Spleen (tissue), 11 donors: ENCODE data around the gene ERV3-1. TPM values are rescaled to one million over a fixed set of nuclear protein-coding genes. Genes with fewer than 3 reads are reported as not detected.
A peak's percentile ranks its signal among the peaks of the same experiment; 100 is the strongest.

ENCODE experiments used
- DNase-seq: peaks from one replicate; pipeline ENCODE4 v3.0.0-alpha.2; 2020
- H3K27ac ChIP-seq, 8 donors: fragments of 200-600 bp; sonication (generic) in 7 of 8; 1 replicate in 4 of 8; 2 replicates in 4 of 8; pipeline versions ENCODE4 v1.5.0 to v1.8.0; 2016 to 2021; ENCODE audit warnings: inconsistent platforms in 4 of 8, mild to moderate bottlenecking in 4 of 8, moderate library complexity in 1 of 8
- H3K27me3 ChIP-seq, 7 donors: fragments of 200-600 bp; sonication (generic) in 6 of 7; replicated peaks in 1 of 7; 1 replicate in 4 of 7; 2 replicates in 3 of 7; pipeline versions ENCODE4 v1.5.0 to v1.8.0; 2016 to 2021; ENCODE audit warnings: inconsistent platforms in 3 of 7, mild to moderate bottlenecking in 1 of 7
- H3K36me3 ChIP-seq, 6 donors: fragments of 200-600 bp; sonication (generic) in 5 of 6; 1 replicate in 4 of 6; 2 replicates in 2 of 6; pipeline versions ENCODE4 v1.5.0 to v1.8.0; 2016 to 2021; ENCODE audit warnings: inconsistent platforms in 2 of 6
- H3K4me1 ChIP-seq, 6 donors: fragments of 200-600 bp; sonication (generic) in 5 of 6; 1 replicate in 3 of 6; 2 replicates in 3 of 6; pipeline versions ENCODE4 v1.5.0 to v1.8.0; 2016 to 2021; ENCODE audit warnings: inconsistent platforms in 3 of 6
- H3K4me3 ChIP-seq, 8 donors: fragments of 200-600 bp; sonication (generic) in 7 of 8; 1 replicate in 4 of 8; 2 replicates in 4 of 8; pipeline versions ENCODE4 v1.5.0 to v1.8.0; 2016 to 2021; ENCODE audit warnings: inconsistent platforms in 4 of 8, mild to moderate bottlenecking in 4 of 8, moderate library complexity in 2 of 8
- H3K9me3 ChIP-seq, 8 donors: fragments of 200-600 bp; sonication (generic) in 7 of 8; 1 replicate in 4 of 8; 2 replicates in 4 of 8; pipeline versions ENCODE4 v1.5.0 to v1.8.0; 2016 to 2021; ENCODE audit warnings: inconsistent platforms in 4 of 8
- POLR2A ChIP-seq, 3 donors: fragments of 450-650 bp; IDR thresholded peaks; one replicate each; pipeline ENCODE4 v1.5.1; 2017; ENCODE audit warnings: antibody characterized with exemption in 3 of 3, mild to moderate bottlenecking in 1 of 3
- POLR2AphosphoS5 ChIP-seq, 3 donors: sonication (generic); formaldehyde crosslinking; IDR thresholded peaks; one replicate each; pipeline ENCODE4 v1.5.1; 2017; ENCODE audit warnings: antibody characterized with exemption in 3 of 3
- WGBS, 5 donors: extraction: QIAGEN DNeasy Blood & Tissue Kit in 3 of 5; methylation state at CpG; one replicate each; pipeline versions ENCODE4 v1.1.5 to v1.1.7; 2013 to 2018; 5-methylcytosine and 5-hydroxymethylcytosine counted together
- intact Hi-C: fragments of 100-400 bp; cut with DNase I; formaldehyde crosslinking; loops from one replicate; pipeline ENCODE4 v1.15.0; 2023; ENCODE audit warnings: low total_unique reads
- polyA plus RNA-seq, 3 donors: library from polyadenylated mRNA; stranded (reverse); fragments of 200-250 nt; gene quantifications; one replicate each; pipeline ENCODE4 v1.2.1, GENCODE V29; 2013
- total RNA-seq, 7 donors: library from RNA; depleted of rRNA in 3 of 7; stranded (reverse); fragments of >200 nt in 3 of 7; fragmentation: NEBNext Ultra II Directional in 4 of 7; extraction: Animal tissue kit (Norgen Biotek cat#: 25700) in 4 of 7; gene quantifications; one replicate each; pipeline versions ENCODE4 v1.1.0 to v1.2.1, GENCODE V29; 2016 to 2021
- TF ChIP-seq, protein P1 (sequence below), 11 experiments: fragments of 200-600 bp in 7 of 11; fragments of 450-650 bp in 4 of 11; sonication (generic) in 4 of 11; IDR thresholded peaks in 8 of 11; conservative IDR thresholded peaks in 3 of 11; 1 replicate in 7 of 11; 2 replicates in 4 of 11; pipeline versions ENCODE4 v1.4.0 to v1.8.0; 2016 to 2021; ENCODE audit warnings: antibody characterized with exemption in 11 of 11, inconsistent platforms in 4 of 11, mild to moderate bottlenecking in 1 of 11
- donor health status: healthy with polysubstance abuse.
- donor health status: DM: no; HTN: no; CAD: no; lungs with moderate emphysema.
- donor health status: DM: no; HTN: no; CAD: no.
- donor health status: Bipolar disorder and iron deficiency.
- donor health status: healthy.
- donor health status: DM: no; HTN: no; CAD: no.
- donor health status: DM: yes; HTN: yes; CAD: no.

Gene ERV3-1
- total and polyA plus RNA-seq, 10 donors = 1.4 to 42.4 (median 22.3) TPM

GRCh38 chr7:64996305-64996704 lies 10.2 kb downstream of the ERV3-1 start:
- WGBS, 5 donors = 89 to 100% (median 96%) methylated on average over 2 of the region's 2 CpGs

DNA sequence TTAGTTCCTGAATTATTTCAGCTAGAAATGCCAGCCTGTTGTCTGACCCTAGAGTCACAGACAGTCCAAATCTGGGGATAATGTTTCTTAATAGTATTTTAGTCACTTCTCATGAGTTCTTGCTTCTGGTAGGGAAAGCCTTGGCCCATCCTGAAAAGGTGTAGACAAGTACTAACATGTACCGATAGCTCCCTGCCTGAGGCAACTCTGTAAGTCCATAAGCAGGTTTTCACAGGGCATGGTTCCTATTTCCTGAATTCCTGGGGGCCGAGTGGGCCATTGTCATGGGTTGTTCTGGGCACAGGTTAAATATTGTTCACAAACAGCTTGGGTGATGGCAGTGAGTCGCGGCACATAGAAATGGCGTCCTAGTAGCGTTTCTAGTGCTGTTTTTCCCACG lies 12.6 kb downstream of the ERV3-1 start:
- intact Hi-C loops = no loop called here
- 97 to 99% (median 98%) methylated on average over 7 of the region's 7 CpGs for WGBS, 5 donors
- Histone ChIP-seq H3K36me3 (peaks cover 0 to 58% (median 7%) of the 10 kb centered on the region in 6 donors), H3K4me1 (peaks cover 0 to 6% (median 0%) of the 10 kb centered on the region in 6 donors), H3K27me3 (no peaks in the 10 kb centered on the region), H3K4me3 (no peak overlapping the region), H3K27ac (no peak overlapping the region), H3K9me3 (peaks cover 11 to 100% (median 98%) of the 10 kb centered on the region in 8 donors)
- TF ChIP-seq, protein P1, sequence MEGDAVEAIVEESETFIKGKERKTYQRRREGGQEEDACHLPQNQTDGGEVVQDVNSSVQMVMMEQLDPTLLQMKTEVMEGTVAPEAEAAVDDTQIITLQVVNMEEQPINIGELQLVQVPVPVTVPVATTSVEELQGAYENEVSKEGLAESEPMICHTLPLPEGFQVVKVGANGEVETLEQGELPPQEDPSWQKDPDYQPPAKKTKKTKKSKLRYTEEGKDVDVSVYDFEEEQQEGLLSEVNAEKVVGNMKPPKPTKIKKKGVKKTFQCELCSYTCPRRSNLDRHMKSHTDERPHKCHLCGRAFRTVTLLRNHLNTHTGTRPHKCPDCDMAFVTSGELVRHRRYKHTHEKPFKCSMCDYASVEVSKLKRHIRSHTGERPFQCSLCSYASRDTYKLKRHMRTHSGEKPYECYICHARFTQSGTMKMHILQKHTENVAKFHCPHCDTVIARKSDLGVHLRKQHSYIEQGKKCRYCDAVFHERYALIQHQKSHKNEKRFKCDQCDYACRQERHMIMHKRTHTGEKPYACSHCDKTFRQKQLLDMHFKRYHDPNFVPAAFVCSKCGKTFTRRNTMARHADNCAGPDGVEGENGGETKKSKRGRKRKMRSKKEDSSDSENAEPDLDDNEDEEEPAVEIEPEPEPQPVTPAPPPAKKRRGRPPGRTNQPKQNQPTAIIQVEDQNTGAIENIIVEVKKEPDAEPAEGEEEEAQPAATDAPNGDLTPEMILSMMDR (IDR thresholded peaks at IDR 0.05 in 8 of 11, conservative IDR thresholded peaks at IDR 0.05 in 3 of 11) = no peak
- no peak for TF ChIP-seq POLR2A (IDR thresholded peaks at IDR 0.05)
- no peak for TF ChIP-seq POLR2AphosphoS5 (IDR thresholded peaks at IDR 0.05)
- DNase-seq = no peak

More at GRCh38 chr7:64996305-64996704, 10.2 kb downstream of the ERV3-1 start:
- Histone ChIP-seq H3K36me3 (peaks cover 0 to 59% (median 15%) of the 10 kb centered on the region in 6 donors), H3K9me3 (peaks cover 4 to 100% (median 100%) of the 10 kb centered on the region in 8 donors), H3K27me3 (no peaks in the 10 kb centered on the region), H3K4me1 (peaks cover 0 to 25% (median 8%) of the 10 kb centered on the region in 6 donors), H3K4me3 (no peak overlapping the region), H3K27ac (no peak overlapping the region)
- intact Hi-C loops = no loop called here
- TF ChIP-seq POLR2AphosphoS5 (IDR thresholded peaks at IDR 0.05) (no peak), POLR2A (IDR thresholded peaks at IDR 0.05) (no peak)
- TF ChIP-seq, protein P1 (IDR thresholded peaks at IDR 0.05 in 8 of 11, conservative IDR thresholded peaks at IDR 0.05 in 3 of 11) = no peak
- no peak for DNase-seq

DNA sequence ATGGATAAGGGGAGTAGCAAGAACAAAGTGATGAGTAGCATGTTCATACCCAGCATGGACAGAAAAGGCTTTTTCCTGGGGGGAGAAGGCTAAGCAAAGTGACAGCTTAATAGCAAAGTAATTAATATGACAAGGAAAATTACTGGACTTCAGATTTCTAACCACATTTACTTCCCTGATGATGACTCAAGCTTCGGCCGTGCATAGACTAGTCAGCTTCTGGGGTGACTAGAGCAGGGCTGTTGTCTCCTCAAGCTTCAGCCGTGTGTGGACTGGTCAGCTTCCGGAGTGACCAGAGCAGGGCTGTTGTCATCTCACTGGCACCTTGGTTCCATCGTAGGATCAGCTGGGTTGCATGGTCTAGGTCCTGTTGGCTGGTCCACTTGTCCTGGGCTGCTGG lies 13.5 kb downstream of the ERV3-1 start:
- no peak overlapping the region for H3K4me3 ChIP-seq
- H3K36me3 ChIP-seq = peaks cover 0 to 56% (median 2%) of the 10 kb centered on the region in 6 donors
- no peak for TF ChIP-seq POLR2AphosphoS5 (IDR thresholded peaks at IDR 0.05)
- TF ChIP-seq, protein P1 (IDR thresholded peaks at IDR 0.05 in 8 of 11, conservative IDR thresholded peaks at IDR 0.05 in 3 of 11) = no peak
- TF ChIP-seq POLR2A (IDR thresholded peaks at IDR 0.05) = no peak
- H3K9me3 ChIP-seq = peaks cover 10 to 100% (median 98%) of the 10 kb centered on the region in 8 donors
- no peak overlapping the region for H3K27ac ChIP-seq
- no peaks in the 10 kb centered on the region for H3K4me1 ChIP-seq
- DNase-seq = no peak
- intact Hi-C loops = no loop called here
- H3K27me3 ChIP-seq = no peaks in the 10 kb centered on the region
- 78 to 88% (median 87%) methylated on average over 5 of the region's 5 CpGs for WGBS, 5 donors

GRCh38 chr7:64990936-64991335 lies 15.6 kb downstream of the ERV3-1 start, which contains the start of gene ZNF117:
Gene ZNF117, minus strand, starts transcription at chr7:64991036.
- 72 to 87% (median 84%) methylated on average over 4 of the region's 4 CpGs for WGBS, 5 donors
- no peak for DNase-seq
- no peaks in the 10 kb centered on the region for H3K27me3 ChIP-seq
- intact Hi-C loops = no loop called here
- H3K36me3 ChIP-seq = peaks cover 0 to 64% (median 2%) of the 10 kb centered on the region in 6 donors
- TF ChIP-seq POLR2AphosphoS5 (IDR thresholded peaks at IDR 0.05) (no peak), POLR2A (IDR thresholded peaks at IDR 0.05) (no peak)
- TF ChIP-seq, protein P1 (IDR thresholded peaks at IDR 0.05 in 8 of 11, conservative IDR thresholded peaks at IDR 0.05 in 3 of 11) = no peak
- peaks cover 10 to 100% (median 98%) of the 10 kb centered on the region in 8 donors for H3K9me3 ChIP-seq
- no peaks in the 10 kb centered on the region for H3K4me1 ChIP-seq
- no peak within 1 kb of the TSS for H3K4me3 ChIP-seq
- peak within 1 kb of the TSS in 1 of 8 donors; percentile 16 for H3K27ac ChIP-seq
